Spleen (tissue), 7 donors: ENCODE measurements around the gene HPS4.
A peak's percentile ranks its signal among the peaks of the same experiment; 100 is the strongest.

Experiments used
- POLR2A ChIP-seq, 3 donors: fragments of 450-650 bp; IDR thresholded peaks; one replicate each; pipeline ENCODE4 v1.5.1; 2017; ENCODE audit warnings: antibody characterized with exemption in 3 of 3, mild to moderate bottlenecking in 1 of 3
- POLR2AphosphoS5 ChIP-seq, 3 donors: sonication (generic); formaldehyde crosslinking; IDR thresholded peaks; one replicate each; pipeline ENCODE4 v1.5.1; 2017; ENCODE audit warnings: antibody characterized with exemption in 3 of 3
- TF ChIP-seq, protein P1 (sequence below), 11 experiments: fragments of 200-600 bp in 7 of 11; fragments of 450-650 bp in 4 of 11; sonication (generic) in 4 of 11; IDR thresholded peaks in 8 of 11; conservative IDR thresholded peaks in 3 of 11; 1 replicate in 7 of 11; 2 replicates in 4 of 11; pipeline versions ENCODE4 v1.4.0 to v1.8.0; 2016 to 2021; ENCODE audit warnings: antibody characterized with exemption in 11 of 11, inconsistent platforms in 4 of 11, mild to moderate bottlenecking in 1 of 11
- donor health status: DM: no; HTN: no; CAD: no; lungs with moderate emphysema.
- donor health status: DM: no; HTN: no; CAD: no.
- donor health status: DM: no; HTN: no; CAD: no.

DNA sequence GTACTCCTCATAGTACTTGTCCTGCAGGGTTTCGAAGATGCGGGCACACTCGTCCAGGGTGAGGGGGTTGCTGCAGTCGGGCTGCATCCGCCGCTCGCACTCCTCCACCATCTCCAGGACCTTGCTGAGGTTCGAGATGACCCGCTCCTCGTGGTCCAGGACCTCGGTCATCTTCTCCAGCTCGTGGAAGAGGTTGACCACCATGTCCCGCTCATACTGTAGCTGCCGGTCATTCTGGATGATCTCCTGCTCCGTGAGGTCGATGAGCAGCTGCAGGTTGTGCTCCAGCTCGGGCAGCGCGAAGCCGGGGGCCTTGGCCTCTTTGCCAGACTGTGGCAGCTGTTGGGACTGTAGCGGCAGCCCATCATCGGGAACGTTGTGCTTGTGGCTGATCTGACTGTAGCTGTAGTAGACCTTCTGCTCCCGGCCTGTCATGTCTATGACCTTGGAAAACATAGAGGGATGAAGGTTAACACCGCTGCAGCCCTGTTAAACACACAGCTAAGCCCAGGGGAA lies 15.7 kb upstream of the HPS4 start:
- TF ChIP-seq POLR2A (IDR thresholded peaks at IDR 0.05), result no peak
- TF ChIP-seq, protein P1, sequence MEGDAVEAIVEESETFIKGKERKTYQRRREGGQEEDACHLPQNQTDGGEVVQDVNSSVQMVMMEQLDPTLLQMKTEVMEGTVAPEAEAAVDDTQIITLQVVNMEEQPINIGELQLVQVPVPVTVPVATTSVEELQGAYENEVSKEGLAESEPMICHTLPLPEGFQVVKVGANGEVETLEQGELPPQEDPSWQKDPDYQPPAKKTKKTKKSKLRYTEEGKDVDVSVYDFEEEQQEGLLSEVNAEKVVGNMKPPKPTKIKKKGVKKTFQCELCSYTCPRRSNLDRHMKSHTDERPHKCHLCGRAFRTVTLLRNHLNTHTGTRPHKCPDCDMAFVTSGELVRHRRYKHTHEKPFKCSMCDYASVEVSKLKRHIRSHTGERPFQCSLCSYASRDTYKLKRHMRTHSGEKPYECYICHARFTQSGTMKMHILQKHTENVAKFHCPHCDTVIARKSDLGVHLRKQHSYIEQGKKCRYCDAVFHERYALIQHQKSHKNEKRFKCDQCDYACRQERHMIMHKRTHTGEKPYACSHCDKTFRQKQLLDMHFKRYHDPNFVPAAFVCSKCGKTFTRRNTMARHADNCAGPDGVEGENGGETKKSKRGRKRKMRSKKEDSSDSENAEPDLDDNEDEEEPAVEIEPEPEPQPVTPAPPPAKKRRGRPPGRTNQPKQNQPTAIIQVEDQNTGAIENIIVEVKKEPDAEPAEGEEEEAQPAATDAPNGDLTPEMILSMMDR (IDR thresholded peaks at IDR 0.05 in 8 of 11, conservative IDR thresholded peaks at IDR 0.05 in 3 of 11), result no peak
- peak in 2 of 3 donors; percentile 19 to 59 for TF ChIP-seq POLR2AphosphoS5 (IDR thresholded peaks at IDR 0.05)
